GM12892 (cell line): ENCODE data around the gene CTNNA3.

Experiments
- POLR2A ChIP-seq: IDR thresholded peaks from 2 replicates; pipeline ENCODE4 v1.6.1; 2011; ENCODE audit warnings: low read depth, low read length, control low read depth
- POLR2AphosphoS5 ChIP-seq: IDR thresholded peaks from 2 replicates; pipeline ENCODE4 v1.6.1; 2011; ENCODE audit warnings: low read depth, low read length, control low read depth

DNA sequence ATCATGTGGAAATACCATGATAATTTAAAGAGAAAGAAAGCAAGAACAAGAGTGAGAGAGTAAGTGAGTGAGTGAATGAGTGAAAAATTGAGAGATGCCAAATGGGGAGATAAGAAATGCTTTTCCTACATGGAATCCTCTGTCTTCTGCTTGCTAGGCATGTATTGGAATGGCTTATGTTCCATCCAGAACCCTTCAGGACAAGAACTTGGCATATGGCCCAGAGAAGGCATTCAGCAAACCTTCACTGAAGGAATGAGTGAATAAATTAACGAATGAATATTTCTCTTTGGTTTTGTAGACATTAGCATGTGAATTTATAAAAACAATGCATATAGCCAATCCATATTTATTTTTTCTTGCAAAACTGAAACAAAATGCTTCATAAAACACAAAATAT lies 608.0 kb downstream of the CTNNA3 start:
- no peak for TF ChIP-seq POLR2A
- no peak for TF ChIP-seq POLR2AphosphoS5
